Embryonic facial prominence (tissue), 1 donor: Measurements from ENCODE around the gene MYO15A.

Experiments used
- DNase-seq: peaks from one replicate; pipeline ENCODE4 v3.0.0-alpha.2; 2016; ENCODE audit errors: extremely low spot score

Gene MYO15A

GRCh38 chr17:18108401-18109312 is at the start of gene MYO15A:
Gene MYO15A (plus strand): TSS chr17:18108756. CDS start chr17:18118801, 10,045 bp downstream.
- DNase-seq = no peak

- DNase-seq = no peak
These were observed 49.3 kb upstream of the MYO15A start for GRCh38 chr17:18059283-18059682.

GRCh38 chr17:18064053-18064452 is 44.5 kb upstream of the MYO15A start:
- DNase-seq = no peak

GRCh38 chr17:18065546-18065945 is 43.0 kb upstream of the MYO15A start:
- DNase-seq = no peak

- DNase-seq = no peak
These were observed 41.7 kb upstream of the MYO15A start for GRCh38 chr17:18066866-18067265.

- DNase-seq = no peak
These were observed 39.5 kb upstream of the MYO15A start for GRCh38 chr17:18069101-18069500.

- no peak for DNase-seq
These were observed 37.7 kb upstream of the MYO15A start for GRCh38 chr17:18070861-18071340.

GRCh38 chr17:18071751-18072150 is 36.8 kb upstream of the MYO15A start:
- DNase-seq = no peak

GRCh38 chr17:18074566-18075272 is 33.8 kb upstream of the MYO15A start:
- DNase-seq = no peak

GRCh38 chr17:18076936-18077335 is 31.6 kb upstream of the MYO15A start:
- DNase-seq = peak; percentile 37

GRCh38 chr17:18079543-18079942 is 29.0 kb upstream of the MYO15A start:
- DNase-seq = no peak

GRCh38 chr17:18084256-18084655 is 24.3 kb upstream of the MYO15A start:
- no peak for DNase-seq

- DNase-seq = peak; percentile 66
These were observed 20.7 kb upstream of the MYO15A start, which contains the start of gene DRG2 for GRCh38 chr17:18087610-18088491. Gene DRG2 (plus strand): TSS chr17:18087948. CDS start chr17:18088024, 76 bp downstream.

- DNase-seq = no peak
These were observed 18.9 kb upstream of the MYO15A start for GRCh38 chr17:18089613-18090012.

GRCh38 chr17:18093616-18094408 is 14.7 kb upstream of the MYO15A start:
- DNase-seq = no peak

- no peak for DNase-seq
These were observed 14.1 kb upstream of the MYO15A start for GRCh38 chr17:18094409-18094807.

GRCh38 chr17:18099516-18099915 is 9.0 kb upstream of the MYO15A start:
- DNase-seq = no peak

- DNase-seq = no peak
These were observed 7.9 kb upstream of the MYO15A start for GRCh38 chr17:18100616-18101015.

GRCh38 chr17:18101828-18102227 is 6.7 kb upstream of the MYO15A start:
- DNase-seq = no peak

- DNase-seq = no peak
These were observed 5.9 kb upstream of the MYO15A start for GRCh38 chr17:18102640-18103039.

- no peak for DNase-seq
These were observed 3.5 kb upstream of the MYO15A start for GRCh38 chr17:18105027-18105426.
